ENCODE measurements around the gene MAST4. TPM values are rescaled to one million over a fixed set of nuclear protein-coding genes. Genes with fewer than 3 reads are reported as not detected.

MAST4 gene
- polyA plus RNA-seq, 1 experiment: 4.0 TPM

DNA sequence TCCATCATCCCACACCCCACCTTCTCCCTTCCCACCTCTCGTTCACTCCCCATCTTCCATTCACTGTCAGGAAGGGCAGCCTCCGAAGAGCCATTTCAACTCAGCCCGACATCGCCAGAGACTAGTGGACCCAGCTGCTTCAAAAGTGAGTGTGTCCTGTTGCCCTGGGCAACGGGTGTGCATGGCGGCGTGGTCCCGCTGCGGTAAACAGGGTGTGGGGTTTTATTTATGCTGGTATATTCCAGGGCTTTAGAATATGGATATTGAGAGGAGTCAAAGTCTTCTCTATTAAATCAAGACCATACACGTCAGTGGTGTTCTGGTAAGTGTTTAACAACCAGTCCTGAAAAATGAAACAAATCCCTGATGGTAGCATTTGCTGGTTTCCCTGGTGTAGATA lies 274.5 kb downstream of the MAST4 start:
- ChIA-PET CTCF (interaction anchor here (1.2 kb wide), 1 partner anchor 13 kb away, joined by 3 read pairs; no protein-coding TSS in a partner anchor), POLR2A (no interaction called here)

DNA sequence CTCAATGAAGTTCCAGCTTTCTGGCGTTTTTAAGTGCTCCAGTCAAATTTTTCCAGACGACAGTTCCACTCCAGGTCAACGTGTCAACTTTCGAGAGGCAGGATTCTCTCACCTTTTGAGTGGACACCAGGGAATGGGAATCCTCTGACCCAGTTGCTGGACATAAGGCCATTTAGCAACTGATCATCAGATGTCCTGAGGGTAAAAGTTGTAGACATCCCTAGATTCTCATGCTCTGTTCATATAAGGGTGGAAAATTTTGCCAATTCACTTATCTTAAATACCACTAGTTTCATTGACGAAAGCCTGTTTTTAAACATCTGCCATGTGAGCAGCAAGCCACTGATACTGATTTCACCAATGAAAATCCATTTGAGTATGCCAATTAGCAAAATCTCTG lies 275.5 kb downstream of the MAST4 start:
- TF ChIP-seq, protein P1, sequence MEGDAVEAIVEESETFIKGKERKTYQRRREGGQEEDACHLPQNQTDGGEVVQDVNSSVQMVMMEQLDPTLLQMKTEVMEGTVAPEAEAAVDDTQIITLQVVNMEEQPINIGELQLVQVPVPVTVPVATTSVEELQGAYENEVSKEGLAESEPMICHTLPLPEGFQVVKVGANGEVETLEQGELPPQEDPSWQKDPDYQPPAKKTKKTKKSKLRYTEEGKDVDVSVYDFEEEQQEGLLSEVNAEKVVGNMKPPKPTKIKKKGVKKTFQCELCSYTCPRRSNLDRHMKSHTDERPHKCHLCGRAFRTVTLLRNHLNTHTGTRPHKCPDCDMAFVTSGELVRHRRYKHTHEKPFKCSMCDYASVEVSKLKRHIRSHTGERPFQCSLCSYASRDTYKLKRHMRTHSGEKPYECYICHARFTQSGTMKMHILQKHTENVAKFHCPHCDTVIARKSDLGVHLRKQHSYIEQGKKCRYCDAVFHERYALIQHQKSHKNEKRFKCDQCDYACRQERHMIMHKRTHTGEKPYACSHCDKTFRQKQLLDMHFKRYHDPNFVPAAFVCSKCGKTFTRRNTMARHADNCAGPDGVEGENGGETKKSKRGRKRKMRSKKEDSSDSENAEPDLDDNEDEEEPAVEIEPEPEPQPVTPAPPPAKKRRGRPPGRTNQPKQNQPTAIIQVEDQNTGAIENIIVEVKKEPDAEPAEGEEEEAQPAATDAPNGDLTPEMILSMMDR (IDR thresholded peaks at IDR 0.05; ENCODE audit: insufficient read depth, low read depth, low read length): no peak
- H3K27me3 ChIP-seq (ENCODE audit: control insufficient read depth, insufficient read depth, low read length): no peaks in the 10 kb centered on the region; the same call in 1 of the 2 replicates
- no peak for DNase-seq (ENCODE audit: low read depth)
- CTCF ChIA-PET: interaction anchor here (1.2 kb wide), 1 partner anchor 14 kb away, joined by 3 read pairs; no protein-coding TSS in a partner anchor
- no peak overlapping the region for H3K4me3 ChIP-seq (ENCODE audit: low read depth, low read length)
- no peaks in the 10 kb centered on the region for H3K36me3 ChIP-seq (ENCODE audit: control insufficient read depth, insufficient read depth, low read length)
- POLR2A ChIA-PET: no interaction called here

More for the DNA sequence above, 274.5 kb downstream of the MAST4 start:
- no peak for DNase-seq (ENCODE audit: low read depth)
- TF ChIP-seq, protein P1 (IDR thresholded peaks at IDR 0.05; ENCODE audit: insufficient read depth, low read depth, low read length): no peak
- Histone ChIP-seq H3K27me3 (ENCODE audit: control insufficient read depth, insufficient read depth, low read length) (no peaks in the 10 kb centered on the region; the same call in 1 of the 2 replicates), H3K4me3 (ENCODE audit: low read depth, low read length) (no peak overlapping the region), H3K36me3 (ENCODE audit: control insufficient read depth, insufficient read depth, low read length) (no peaks in the 10 kb centered on the region)

GRCh38 chr5:66872736-66873331 lies 276.6 kb downstream of the MAST4 start:
- Histone ChIP-seq H3K36me3 (ENCODE audit: control insufficient read depth, insufficient read depth, low read length) (no peaks in the 10 kb centered on the region), H3K4me3 (ENCODE audit: low read depth, low read length) (no peak overlapping the region), H3K27me3 (ENCODE audit: control insufficient read depth, insufficient read depth, low read length) (no peaks in the 10 kb centered on the region)
- no peak for DNase-seq (ENCODE audit: low read depth)
- POLR2A ChIA-PET: no interaction called here
- CTCF ChIA-PET: interaction anchor here (2.0 kb wide), 1 partner anchor 9 kb away, joined by 4 read pairs; no protein-coding TSS in a partner anchor
- TF ChIP-seq, protein P1 (IDR thresholded peaks at IDR 0.05; ENCODE audit: insufficient read depth, low read depth, low read length): no peak

DNA sequence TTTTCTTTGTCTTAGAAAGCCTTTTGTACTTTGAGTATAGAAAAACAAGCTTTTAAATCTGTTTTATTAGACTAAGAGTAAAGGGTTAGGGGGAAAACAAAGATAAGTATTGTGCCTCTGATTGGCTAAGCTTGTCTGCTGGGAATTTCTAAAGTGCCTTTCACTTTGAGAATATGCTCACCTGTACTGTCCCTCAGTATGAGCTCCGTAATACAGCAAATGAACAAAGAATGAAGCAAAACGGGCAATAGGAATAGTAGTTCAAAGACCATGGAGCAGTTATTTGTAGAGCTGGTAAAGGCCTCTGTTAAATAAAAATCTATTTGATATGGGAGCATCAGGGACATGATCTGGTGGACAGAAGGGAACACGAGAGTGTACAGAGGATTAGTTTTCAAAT lies 277.8 kb downstream of the MAST4 start:
- POLR2A ChIA-PET: no interaction called here
- no peaks in the 10 kb centered on the region for H3K36me3 ChIP-seq (ENCODE audit: control insufficient read depth, insufficient read depth, low read length)
- TF ChIP-seq, protein P1 (IDR thresholded peaks at IDR 0.05; ENCODE audit: insufficient read depth, low read depth, low read length): no peak
- CTCF ChIA-PET: interaction anchor here (1.0 to 2.0 kb wide), 2 partner anchors 9 to 10 kb away, joined by 4 read pairs; no protein-coding TSS in a partner anchor
- no peak for DNase-seq (ENCODE audit: low read depth)
- H3K4me3 ChIP-seq (ENCODE audit: low read depth, low read length): no peak overlapping the region
- H3K27me3 ChIP-seq (ENCODE audit: control insufficient read depth, insufficient read depth, low read length): no peaks in the 10 kb centered on the region

DNA sequence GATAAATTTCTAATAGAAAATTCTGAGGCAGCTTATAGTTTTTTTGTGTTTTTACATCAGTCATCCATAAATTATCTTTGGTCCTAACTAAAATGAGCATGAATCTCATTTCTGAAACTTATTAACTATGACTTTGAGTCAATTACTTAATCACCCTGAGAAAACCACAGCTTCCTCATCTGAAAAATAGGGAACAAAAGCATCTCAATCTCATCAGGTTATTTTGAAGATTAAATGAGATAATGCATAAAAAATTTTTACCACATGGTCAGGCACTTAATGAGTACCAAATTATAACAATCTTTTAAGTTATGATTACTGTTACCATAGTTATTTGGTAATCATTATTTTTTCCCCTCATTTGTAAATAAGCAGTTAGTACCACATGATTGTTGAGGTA lies 279.1 kb downstream of the MAST4 start:
- Histone ChIP-seq H3K4me3 (ENCODE audit: low read depth, low read length) (no peak overlapping the region), H3K36me3 (ENCODE audit: control insufficient read depth, insufficient read depth, low read length) (no peaks in the 10 kb centered on the region), H3K27me3 (ENCODE audit: control insufficient read depth, insufficient read depth, low read length) (no peaks in the 10 kb centered on the region)
- ChIA-PET CTCF (interaction anchor here (1.9 kb wide), 1 partner anchor 10 kb away, joined by 5 read pairs; no protein-coding TSS in a partner anchor), POLR2A (no interaction called here)
- TF ChIP-seq, protein P1 (IDR thresholded peaks at IDR 0.05; ENCODE audit: insufficient read depth, low read depth, low read length): no peak
- no peak for DNase-seq (ENCODE audit: low read depth)

All from BJ (cell line).